NCI-H2107 treated with DMSO at 0.1 percent for 48 hours (cell line): ENCODE results near the gene KIFC3.

ENCODE experiments used
- DNase-seq: peaks from one replicate; lab custom pipeline; 2025; ENCODE audit not compliant: unreplicated experiment; lab: John Stamatoyannopoulos, UW

The KIFC3 gene

GRCh38 chr16:57769541-57770145 lies 32.6 kb downstream of the KIFC3 start:
- DNase-seq = no peak

GRCh38 chr16:57766714-57767348 lies 35.5 kb downstream of the KIFC3 start:
- no peak for DNase-seq

- DNase-seq = no peak
These were observed 37.0 kb downstream of the KIFC3 start for GRCh38 chr16:57765160-57765728.

GRCh38 chr16:57764341-57765159 lies 37.7 kb downstream of the KIFC3 start:
- DNase-seq = no peak

- no peak for DNase-seq
These were observed 38.3 kb downstream of the KIFC3 start for GRCh38 chr16:57764006-57764340.

GRCh38 chr16:57763285-57764005 lies 38.8 kb downstream of the KIFC3 start:
- DNase-seq = no peak

- no peak for DNase-seq
These were observed 39.8 kb downstream of the KIFC3 start for GRCh38 chr16:57762365-57763040.

- DNase-seq = no peak
These were observed 40.3 kb downstream of the KIFC3 start for GRCh38 chr16:57761957-57762356.

GRCh38 chr16:57761301-57761700 lies 41.0 kb downstream of the KIFC3 start:
- no peak for DNase-seq

GRCh38 chr16:57760357-57761160 lies 41.7 kb downstream of the KIFC3 start:
- DNase-seq = no peak

- no peak for DNase-seq
These were observed 42.5 kb downstream of the KIFC3 start for GRCh38 chr16:57759541-57760356.

- DNase-seq = no peak
These were observed 43.2 kb downstream of the KIFC3 start for GRCh38 chr16:57759131-57759530.

- no peak for DNase-seq
These were observed 43.8 kb downstream of the KIFC3 start for GRCh38 chr16:57758331-57759117.

- no peak for DNase-seq
These were observed 44.4 kb downstream of the KIFC3 start for GRCh38 chr16:57757883-57758282.

GRCh38 chr16:57757326-57757786 lies 44.9 kb downstream of the KIFC3 start:
- peak; percentile 21 for DNase-seq

GRCh38 chr16:57756424-57757325 lies 45.6 kb downstream of the KIFC3 start:
- DNase-seq = no peak
